ENCODE results near the gene GBGT1. TPM values are rescaled to one million over a fixed set of nuclear protein-coding genes. Genes with fewer than 3 reads are reported as not detected.

GBGT1 gene
- polyA plus RNA-seq, 1 donor from 2014 or later = not detected

- H3K36me3 ChIP-seq (ENCODE audit: insufficient read depth, low read length) = no peaks in the 10 kb centered on the region
- H3K79me2 ChIP-seq (replicated peaks; ENCODE audit: insufficient read depth, low read length) = peaks cover 9% of the 10 kb centered on the region
- H3K9me2 ChIP-seq (ENCODE audit: insufficient read depth, low read length) = no peaks in the 10 kb centered on the region
- no peaks in the 10 kb centered on the region for H3K9me3 ChIP-seq (ENCODE audit: low read length)
- no peaks in the 10 kb centered on the region for H3F3A ChIP-seq (ENCODE audit: insufficient read depth, low read length, poor library complexity, severe bottlenecking)
- H3K27ac ChIP-seq (ENCODE audit: low read length) = no peak overlapping the region
- no peaks in the 10 kb centered on the region for H3K27me3 ChIP-seq (ENCODE audit: insufficient read depth, low read depth, low read length)
- no peak overlapping the region for H3K4me2 ChIP-seq (ENCODE audit: low read length)
- H4K20me1 ChIP-seq (ENCODE audit: insufficient read depth) = peaks cover 6% of the 10 kb centered on the region
- TF ChIP-seq TAF1 (IDR thresholded peaks at IDR 0.05; ENCODE audit: low read depth) (no peak), POLR2AphosphoS5 (IDR thresholded peaks at IDR 0.05) (no peak), EZH2 (IDR thresholded peaks at IDR 0.05; ENCODE audit: borderline replicate concordance, insufficient read depth, low read length, poor library complexity, severe bottlenecking) (no peak), REST (IDR thresholded peaks at IDR 0.05; ENCODE audit: borderline replicate concordance) (no peak), RAD21 (conservative IDR thresholded peaks at IDR 0.05) (no peak), CTCF (IDR thresholded peaks at IDR 0.05; ENCODE audit: poor library complexity, severe bottlenecking) (no peak), EP300 (conservative IDR thresholded peaks at IDR 0.05; ENCODE audit: poor library complexity, severe bottlenecking) (no peak), SMC3 (conservative IDR thresholded peaks at IDR 0.05; ENCODE audit: poor library complexity) (no peak), MXI1 (conservative IDR thresholded peaks at IDR 0.05; ENCODE audit: poor library complexity, severe bottlenecking) (no peak)
- H2AFZ ChIP-seq (ENCODE audit: low read depth, low read length) = no peak overlapping the region
- no peak overlapping the region for H3K4me3 ChIP-seq (ENCODE audit: low read length)
- no peak overlapping the region for H3K9ac ChIP-seq (ENCODE audit: low read length)
Measured at GRCh38 chr9:133122935-133123611, 40.6 kb downstream of the GBGT1 start.

GRCh38 chr9:133122605-133122934, 41.1 kb downstream of the GBGT1 start:
- H3K79me2 ChIP-seq (replicated peaks; ENCODE audit: insufficient read depth, low read length) = peaks cover 10% of the 10 kb centered on the region
- H3K4me2 ChIP-seq (ENCODE audit: low read length) = no peak overlapping the region
- H3K9me3 ChIP-seq (ENCODE audit: low read length) = no peaks in the 10 kb centered on the region
- no peaks in the 10 kb centered on the region for H3K9me2 ChIP-seq (ENCODE audit: insufficient read depth, low read length)
- H2AFZ ChIP-seq (ENCODE audit: low read depth, low read length) = no peak overlapping the region
- no peaks in the 10 kb centered on the region for H3K27me3 ChIP-seq (ENCODE audit: insufficient read depth, low read depth, low read length)
- peaks cover 6% of the 10 kb centered on the region for H4K20me1 ChIP-seq (ENCODE audit: insufficient read depth)
- H3K27ac ChIP-seq (ENCODE audit: low read length) = no peak overlapping the region
- H3K36me3 ChIP-seq (ENCODE audit: insufficient read depth, low read length) = no peaks in the 10 kb centered on the region
- TF ChIP-seq POLR2AphosphoS5 (IDR thresholded peaks at IDR 0.05) = no peak
- TF ChIP-seq TAF1 (IDR thresholded peaks at IDR 0.05; ENCODE audit: low read depth) = no peak
- no peak for TF ChIP-seq EZH2 (IDR thresholded peaks at IDR 0.05; ENCODE audit: borderline replicate concordance, insufficient read depth, low read length, poor library complexity, severe bottlenecking)
- TF ChIP-seq MXI1 (conservative IDR thresholded peaks at IDR 0.05; ENCODE audit: poor library complexity, severe bottlenecking) = no peak
- no peak for TF ChIP-seq REST (IDR thresholded peaks at IDR 0.05; ENCODE audit: borderline replicate concordance)
- TF ChIP-seq SMC3 (conservative IDR thresholded peaks at IDR 0.05; ENCODE audit: poor library complexity) = no peak
- no peak for TF ChIP-seq EP300 (conservative IDR thresholded peaks at IDR 0.05; ENCODE audit: poor library complexity, severe bottlenecking)
- TF ChIP-seq CTCF (IDR thresholded peaks at IDR 0.05; ENCODE audit: poor library complexity, severe bottlenecking) = no peak
- no peak for TF ChIP-seq RAD21 (conservative IDR thresholded peaks at IDR 0.05)
- no peaks in the 10 kb centered on the region for H3F3A ChIP-seq (ENCODE audit: insufficient read depth, low read length, poor library complexity, severe bottlenecking)
- H3K9ac ChIP-seq (ENCODE audit: low read length) = no peak overlapping the region
- H3K4me3 ChIP-seq (ENCODE audit: low read length) = no peak overlapping the region
